Measurements from ENCODE around the gene GTF3C4.
"Not testable (repeated sequence)": the region's sequence is repeated elsewhere in the genome, so short reads cannot be mapped to it uniquely, and the experiment has no call there.

The GTF3C4 gene

DNA sequence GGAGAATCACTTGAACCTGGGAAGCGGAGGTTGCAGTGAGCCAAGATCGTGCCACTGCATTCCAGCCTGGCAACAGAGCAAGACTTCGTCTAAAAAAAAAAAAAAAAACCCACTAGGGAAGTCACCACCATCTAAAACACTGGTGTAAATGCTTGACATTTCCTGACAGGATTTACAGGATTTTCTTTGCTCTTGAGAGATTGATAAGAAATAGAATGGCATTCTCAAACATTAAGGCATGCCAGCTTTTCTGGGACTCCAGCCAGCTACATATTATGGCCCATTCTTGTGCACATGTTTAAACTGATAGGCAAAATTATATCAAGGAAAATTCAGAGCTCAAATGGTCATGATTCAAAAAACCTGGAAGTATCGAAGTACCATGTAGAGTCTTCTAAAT is 28.7 kb downstream of the GTF3C4 start:
- DNase-seq (ENCODE audit: low read depth in 1 of 2, low spot score in 1 of 2): no peak

DNA sequence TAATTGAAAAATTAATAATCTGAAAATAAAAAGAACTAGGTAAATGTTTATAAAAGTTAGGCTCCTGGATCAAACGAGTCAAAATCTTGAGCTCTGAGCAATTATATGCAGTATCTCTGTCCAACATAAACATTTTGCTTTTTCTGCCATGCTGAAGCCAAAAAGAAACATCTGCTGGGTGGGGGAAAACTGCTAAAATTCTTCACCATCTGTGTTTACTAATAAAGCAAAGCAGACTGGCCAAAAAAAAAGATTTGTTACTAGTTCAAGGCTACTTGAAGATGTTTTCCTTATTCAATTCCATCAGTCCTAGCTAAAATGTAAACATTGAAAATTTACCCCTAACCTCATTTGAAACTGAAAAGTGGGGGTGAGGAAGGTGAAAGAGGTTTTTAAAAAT is 29.7 kb downstream of the GTF3C4 start:
- no peak for DNase-seq (ENCODE audit: low read depth in 1 of 2, low spot score in 1 of 2)

DNA sequence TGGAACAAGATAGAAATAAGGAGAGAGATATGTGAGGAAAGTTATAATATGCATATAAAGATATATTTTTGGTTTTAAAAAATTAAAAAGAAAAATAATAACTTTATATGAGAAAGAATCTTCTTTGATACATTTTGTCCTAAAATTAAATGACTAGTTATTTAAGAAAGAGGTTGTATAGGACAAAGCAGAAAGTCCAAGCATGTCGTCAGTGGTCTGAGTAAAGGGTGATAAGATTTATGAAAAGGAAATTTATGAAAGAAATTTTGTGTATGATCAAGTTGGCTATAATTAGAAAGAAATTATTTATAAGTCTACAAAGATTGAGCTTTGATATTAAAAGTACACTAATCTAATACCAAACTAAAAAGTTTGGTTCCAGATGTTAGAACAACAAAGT is 32.0 kb downstream of the GTF3C4 start:
- no peak for DNase-seq (ENCODE audit: low read depth in 1 of 2, low spot score in 1 of 2)

DNA sequence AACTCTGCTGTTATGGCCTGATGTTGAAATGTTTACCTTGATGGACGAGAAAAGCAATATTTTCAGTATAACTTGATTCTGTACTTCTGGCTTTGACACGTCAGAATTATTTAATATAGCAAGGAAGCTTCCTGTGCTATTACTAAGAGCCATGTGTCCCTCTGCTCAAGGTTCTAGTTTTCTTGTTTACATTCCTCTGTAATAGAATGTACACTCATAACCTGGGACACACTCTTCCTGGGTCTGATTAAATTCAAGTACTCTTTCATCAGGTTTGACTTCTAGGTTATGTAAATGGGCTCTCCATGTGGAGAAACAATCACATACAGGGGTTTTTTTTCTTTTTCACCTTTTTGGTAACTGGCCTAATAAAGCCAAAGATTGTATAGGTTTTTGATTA is 33.1 kb downstream of the GTF3C4 start:
- no peak for DNase-seq (ENCODE audit: low read depth in 1 of 2, low spot score in 1 of 2)

DNA sequence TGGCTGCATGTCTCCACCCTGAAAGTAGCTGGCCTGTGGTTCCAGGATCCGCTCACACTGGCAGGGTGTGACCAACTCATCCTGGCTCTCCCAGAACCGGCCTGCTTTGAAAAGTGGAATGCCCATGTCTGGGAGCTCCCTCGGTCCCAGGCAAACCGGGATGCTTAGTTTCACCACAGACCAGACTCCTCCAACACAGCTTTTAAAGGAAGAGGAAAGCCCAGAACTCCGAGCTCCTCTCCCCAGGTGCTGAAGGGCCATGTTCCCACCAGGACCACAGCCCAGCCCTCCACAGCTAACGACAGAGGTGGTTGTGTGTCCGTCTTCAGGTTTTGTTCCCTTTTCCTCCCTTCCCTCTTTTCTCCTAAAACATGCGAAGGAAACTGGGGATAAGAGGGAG is 38.0 kb downstream of the GTF3C4 start:
- no peak for DNase-seq (ENCODE audit: low read depth in 1 of 2, low spot score in 1 of 2)

DNA sequence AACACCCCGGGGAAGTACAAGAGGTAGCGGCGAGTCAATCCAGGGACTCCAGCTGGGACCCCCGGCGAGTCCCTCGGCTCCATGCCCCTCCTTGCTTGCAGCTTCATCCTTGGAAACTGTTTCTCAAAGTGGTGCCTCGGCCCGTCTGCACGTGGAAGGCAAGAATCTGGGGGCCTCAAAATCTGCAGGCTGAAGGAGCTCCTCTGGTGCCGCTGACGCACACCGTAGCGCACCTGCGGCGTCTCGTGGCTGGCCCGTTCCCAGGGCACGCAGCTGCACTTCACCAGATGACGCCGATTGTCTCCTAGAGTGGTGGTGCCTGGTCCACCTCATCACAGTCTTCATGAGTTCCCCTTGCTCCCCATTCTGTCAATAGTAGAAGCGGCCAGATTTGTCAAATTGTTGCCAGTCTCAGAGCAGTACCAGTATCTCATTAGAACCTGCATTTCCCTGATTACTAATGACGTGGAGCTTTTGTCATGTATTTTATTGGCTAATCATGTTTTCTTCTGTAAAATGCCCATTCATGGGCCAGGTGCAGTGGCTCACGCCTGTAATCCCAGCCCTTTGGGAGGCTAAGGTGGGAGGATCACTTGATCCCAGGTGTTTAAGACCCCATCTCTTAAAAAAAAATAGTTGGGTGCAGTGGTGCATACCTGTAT is 38.6 kb downstream of the GTF3C4 start:
- no peak for DNase-seq (ENCODE audit: low read depth in 1 of 2, low spot score in 1 of 2)

DNA sequence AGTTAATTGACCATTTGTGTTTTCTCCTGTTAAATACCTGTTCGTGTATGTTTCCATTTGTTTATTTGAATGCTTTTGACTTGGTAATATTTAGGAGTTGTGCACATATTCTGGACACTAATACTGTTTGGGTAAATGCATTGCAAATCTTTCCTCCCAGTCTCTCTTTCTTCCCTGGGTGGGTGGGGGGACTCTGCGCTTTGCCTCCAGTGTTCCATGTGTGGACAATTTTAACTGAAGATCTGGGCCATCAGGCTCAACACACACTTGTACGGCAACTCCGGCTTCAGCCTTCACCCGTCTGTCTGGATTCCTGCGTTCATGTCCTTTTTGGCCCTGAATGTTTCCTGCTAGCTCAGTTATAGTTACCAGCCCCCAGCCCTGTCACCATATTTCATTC is 40.1 kb downstream of the GTF3C4 start:
- DNase-seq (ENCODE audit: low read depth in 1 of 2, low spot score in 1 of 2): no peak

DNA sequence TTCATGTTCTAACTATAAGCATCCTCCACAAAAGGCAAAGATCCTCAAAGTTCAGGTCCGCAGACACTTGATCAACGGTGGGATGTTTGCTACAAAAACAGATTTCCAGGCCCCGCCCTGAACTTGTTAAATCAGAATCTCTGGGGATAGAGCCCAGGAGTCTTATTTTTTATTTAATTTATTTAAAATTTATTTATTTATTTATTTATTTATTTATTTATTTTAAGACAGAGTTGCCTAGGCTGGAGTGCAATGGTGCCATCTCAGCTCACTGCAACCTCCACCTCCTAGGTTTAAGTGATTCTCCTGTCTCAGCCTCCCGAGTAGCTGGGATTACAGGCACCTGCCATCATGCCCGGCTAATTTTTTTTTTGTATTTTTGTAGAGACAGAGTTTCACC is 40.9 kb downstream of the GTF3C4 start:
- DNase-seq (ENCODE audit: low read depth in 1 of 2, low spot score in 1 of 2): not testable (repeated sequence)

DNA sequence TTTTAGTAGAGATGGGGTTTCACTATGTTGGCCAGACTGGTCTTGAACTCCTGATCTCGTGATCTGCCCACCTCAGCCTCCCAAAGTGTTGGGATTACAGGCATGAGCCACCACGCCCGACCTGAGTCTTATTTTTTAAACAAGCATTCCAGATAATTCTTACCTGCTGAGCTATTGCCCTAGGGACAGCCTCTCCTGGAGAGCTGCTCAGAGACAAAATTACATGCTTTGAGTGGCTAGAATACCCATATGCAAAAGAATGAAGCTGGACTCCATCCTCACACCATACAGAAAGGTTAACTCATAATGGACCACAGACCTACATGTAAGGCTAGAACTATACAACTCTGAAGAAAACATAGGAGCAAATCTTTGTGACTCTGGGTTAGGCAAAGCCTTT is 41.6 kb downstream of the GTF3C4 start:
- no peak for DNase-seq (ENCODE audit: low read depth in 1 of 2, low spot score in 1 of 2)

DNA sequence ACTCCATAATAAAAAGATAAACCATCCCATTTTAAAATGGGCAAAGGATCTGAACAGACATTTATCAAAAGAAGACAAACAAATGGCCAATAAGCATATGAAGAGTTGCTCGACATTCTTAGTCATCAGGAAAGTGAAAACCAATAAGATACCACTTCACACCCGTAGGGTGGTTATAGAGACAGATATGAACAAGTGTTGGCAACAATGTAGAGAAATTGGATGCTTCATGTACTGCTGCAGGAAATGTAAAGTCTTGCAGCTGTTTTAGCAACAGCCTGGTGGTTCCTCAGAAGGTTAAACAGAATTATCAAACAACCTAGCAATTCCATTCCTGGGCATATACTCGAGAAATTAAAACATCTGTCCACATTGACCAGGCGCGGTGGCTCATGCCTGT is 42.5 kb downstream of the GTF3C4 start:
- no peak for DNase-seq (ENCODE audit: low read depth in 1 of 2, low spot score in 1 of 2)

DNA sequence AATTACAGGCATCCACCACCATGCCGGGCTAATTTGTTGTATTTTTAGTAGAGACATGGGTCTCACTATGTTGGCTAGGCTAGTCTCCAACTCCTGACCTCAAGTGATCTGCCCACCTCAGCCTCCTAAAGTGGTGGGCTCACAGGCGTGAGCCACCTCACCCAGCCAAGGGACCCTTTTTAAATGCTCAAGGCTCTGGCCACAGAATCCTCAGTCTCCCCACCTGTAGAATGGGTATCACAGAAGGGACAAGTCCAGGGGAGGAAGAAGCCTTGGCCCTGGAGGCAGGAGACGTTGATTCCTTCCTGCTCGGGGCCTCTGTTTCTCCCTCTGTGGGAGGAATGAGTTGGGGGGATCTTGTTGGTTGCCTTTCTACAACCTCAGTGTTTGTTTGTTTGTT is 45.7 kb downstream of the GTF3C4 start:
- DNase-seq (ENCODE audit: low read depth in 1 of 2, low spot score in 1 of 2): no peak

DNA sequence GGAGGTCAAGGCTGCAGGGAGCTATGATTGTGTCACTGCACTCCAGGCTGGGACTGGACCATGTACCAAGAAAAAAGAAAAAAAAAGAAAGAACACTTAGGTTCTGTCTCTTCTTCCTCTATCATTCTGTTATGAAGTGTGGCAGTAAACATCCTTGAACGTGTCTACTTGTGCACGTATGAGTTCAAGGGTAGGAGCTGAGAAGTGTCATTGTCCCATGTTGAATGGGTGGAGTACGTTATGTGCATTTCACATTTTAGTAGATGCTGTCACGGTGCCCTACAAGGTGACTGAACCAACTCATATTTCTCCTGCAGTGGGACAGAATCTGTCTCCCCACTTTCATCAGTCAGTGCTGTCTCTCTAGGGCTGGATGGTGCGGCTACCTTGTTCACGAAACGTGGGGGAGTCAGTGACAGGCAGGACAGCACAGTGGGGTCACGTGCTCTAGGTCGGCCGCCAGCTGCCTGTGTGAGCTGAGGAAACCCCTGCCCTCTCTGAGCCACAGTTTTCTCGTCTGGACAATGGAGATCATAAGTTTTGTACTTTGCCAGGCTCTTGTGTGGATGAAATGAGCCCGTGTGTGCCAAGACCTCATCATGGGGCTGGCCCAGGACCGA is 47.2 kb downstream of the GTF3C4 start:
- DNase-seq (ENCODE audit: low read depth in 1 of 2, low spot score in 1 of 2): no peak

DNA sequence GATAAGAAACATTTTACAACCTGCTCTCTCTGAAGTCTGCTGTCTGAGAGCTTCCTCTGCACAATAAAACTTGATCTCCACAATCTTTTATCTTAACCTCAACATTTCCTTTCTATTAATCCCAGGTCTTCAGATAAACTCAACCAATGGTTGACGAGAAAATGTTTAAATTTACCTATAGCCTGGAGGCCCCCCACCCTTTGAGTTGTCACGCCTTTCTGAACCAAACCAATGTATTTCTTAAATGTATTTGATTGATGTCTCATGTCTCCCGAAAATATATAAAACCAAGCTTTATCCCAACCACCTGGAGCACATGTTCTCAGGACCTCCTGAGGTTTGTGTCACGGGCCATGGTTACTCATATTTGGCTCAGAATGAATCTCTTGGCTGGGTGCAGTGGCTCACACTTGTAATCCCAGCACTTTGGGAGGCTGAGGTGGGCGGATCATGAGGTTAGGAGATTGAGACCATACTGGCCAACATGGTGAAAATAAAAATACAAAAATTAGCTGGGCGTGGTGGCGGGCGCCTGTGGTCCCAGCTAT is 48.2 kb downstream of the GTF3C4 start:
- DNase-seq (ENCODE audit: low read depth in 1 of 2, low spot score in 1 of 2): not testable (repeated sequence)

DNA sequence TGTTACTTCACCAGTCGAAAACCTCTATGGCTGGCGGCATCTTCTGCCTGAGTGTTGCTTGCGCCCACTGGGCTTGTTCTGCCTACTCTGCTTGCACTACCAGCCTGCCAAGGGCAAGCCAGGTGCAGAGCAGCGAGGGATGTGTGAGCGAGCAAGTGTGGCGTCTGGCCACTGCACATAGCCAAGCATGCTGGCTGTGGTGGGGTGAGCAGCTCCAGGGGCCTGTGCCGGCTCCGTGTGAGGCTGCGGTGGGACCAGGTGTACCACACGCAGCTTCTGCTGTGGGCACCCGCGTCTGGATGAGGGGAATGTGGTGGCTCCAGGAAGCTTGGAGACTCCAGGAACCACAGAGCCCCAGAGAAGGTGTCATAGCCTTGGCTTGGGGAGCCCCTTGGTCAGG is 51.4 kb downstream of the GTF3C4 start:
- no peak for DNase-seq (ENCODE audit: low read depth in 1 of 2, low spot score in 1 of 2)

DNA sequence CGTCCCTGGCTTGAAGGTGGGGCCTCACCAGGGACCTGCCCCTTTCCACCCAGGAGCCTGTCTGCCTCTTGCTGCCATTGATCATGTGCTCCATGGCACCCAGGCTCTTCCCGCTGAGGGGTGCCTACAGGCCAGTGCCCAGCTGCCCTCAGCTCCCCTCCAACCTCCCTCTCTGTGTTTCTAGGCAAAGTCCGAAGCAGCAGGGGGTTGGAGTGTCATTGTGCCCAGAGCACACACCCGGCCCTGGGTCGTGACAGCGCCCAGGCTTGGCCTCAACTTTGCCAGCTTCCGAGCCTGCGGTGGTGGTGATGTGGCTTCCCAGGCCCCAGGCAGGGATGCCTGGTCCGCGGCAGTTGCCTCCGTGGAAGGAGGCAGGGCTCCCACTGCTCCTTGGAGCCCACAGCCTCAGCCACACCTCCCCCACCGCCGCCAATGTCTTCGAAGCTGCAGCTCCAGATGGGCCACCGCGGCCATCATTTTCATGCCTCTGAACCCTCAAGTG is 52.4 kb downstream of the GTF3C4 start:
- DNase-seq (ENCODE audit: low read depth in 1 of 2, low spot score in 1 of 2): no peak

DNA sequence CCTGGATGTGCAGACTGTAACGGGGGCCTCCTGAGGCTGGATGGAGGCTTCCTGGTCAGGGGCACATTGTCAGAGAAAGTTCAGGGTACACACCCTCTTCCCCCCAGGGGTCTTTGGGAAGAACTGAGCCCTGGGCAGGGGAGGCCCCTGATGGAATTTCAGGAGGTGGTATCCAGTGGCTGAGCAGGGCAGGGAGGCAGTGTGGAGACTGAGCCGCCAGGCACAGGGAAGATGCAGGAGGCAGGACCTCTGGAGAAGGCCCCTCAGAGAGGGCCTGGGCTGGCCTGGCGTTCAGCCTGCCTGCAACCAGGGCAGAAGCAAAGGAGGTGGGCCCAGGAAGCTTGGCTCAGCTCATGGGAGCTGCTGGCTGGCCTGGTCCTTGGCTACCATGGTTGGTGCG is 53.5 kb downstream of the GTF3C4 start:
- no peak for DNase-seq (ENCODE audit: low read depth in 1 of 2, low spot score in 1 of 2)

DNA sequence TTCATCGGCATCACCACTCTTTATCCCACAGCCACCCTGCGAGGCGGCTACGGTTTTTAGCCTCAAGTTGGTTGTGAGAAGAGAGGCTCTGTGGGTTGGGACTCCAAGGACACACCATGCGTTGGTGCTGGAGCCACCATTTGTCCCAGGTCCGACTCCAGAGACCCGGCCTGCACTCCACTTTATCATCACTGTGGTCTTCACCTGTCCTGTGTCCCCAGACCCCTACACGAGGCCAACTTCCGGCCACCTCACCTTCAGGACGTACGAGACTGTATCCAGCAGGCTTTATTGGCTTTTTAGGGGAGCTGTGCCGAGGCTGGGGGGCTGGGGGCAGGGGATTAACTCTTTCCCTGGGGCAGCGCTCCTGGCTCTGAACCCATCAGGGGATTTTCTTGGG is 55.0 kb downstream of the GTF3C4 start:
- DNase-seq (ENCODE audit: low read depth in 1 of 2, low spot score in 1 of 2): no peak

DNA sequence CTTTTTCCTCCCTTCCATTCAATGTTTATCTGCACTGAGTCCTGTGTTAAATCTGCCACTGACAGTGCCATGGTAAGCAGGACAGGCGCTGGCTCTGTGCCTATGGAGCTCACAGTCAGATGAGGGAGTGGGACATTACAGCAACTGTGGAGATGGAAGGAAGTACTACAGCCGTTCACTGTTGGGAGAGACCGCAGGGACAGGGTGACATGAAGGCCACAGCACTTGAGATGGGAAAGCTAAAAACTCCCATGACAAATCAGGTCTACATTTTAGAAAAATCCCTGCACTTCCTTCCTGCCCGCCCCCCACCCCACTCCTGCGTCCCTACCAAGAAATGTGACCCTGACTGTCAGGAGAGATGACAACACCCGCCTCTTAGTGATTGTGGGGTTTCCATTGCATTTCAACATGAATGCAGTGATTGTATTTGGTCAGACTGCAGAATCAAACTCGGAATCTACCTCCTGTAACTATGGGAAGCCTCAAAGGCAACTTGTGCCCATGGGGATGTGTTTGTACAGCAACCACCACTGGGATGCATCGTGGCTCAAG is 56.4 kb downstream of the GTF3C4 start:
- no peak for DNase-seq (ENCODE audit: low read depth in 1 of 2, low spot score in 1 of 2)

DNA sequence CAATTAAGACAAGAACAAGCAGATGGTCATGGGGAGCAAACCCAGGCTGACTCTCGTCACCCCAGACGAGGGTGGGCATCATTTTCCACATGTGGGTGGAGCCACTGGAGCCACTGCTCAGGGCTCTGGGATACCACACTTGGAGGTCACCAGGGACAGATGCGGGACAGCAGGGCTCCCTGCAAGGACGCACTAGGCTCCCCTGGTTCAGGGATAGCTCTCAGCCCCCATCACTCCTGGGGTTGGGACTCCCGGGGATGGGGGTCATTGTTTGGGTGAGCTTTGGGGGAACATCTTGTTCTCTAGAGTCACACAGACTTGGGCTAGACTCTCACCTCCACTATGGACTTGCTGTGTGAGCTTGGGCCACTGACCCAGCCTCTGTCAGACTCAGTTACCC is 57.8 kb downstream of the GTF3C4 start:
- DNase-seq (ENCODE audit: low read depth in 1 of 2, low spot score in 1 of 2): no peak

DNA sequence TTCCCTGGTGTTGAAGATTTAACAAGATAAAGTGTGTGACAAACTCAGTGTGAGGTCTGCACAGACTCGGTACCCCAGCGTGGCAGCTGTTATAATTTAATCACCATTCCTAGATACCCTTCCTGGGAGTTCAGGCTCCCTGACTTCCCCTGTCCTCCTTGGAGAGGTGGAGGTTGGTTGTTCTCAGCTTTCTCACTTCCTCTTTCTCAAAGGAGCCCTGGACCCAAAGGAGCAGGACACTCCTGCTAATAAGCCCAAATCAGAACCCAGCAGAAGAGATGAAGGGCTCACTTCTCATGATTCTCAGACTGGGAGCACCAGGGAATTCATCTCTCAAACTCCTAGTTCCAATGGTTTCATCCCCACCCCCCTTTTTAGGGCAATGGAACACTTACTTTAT is 58.2 kb downstream of the GTF3C4 start:
- no peak for DNase-seq (ENCODE audit: low read depth in 1 of 2, low spot score in 1 of 2)

DNA sequence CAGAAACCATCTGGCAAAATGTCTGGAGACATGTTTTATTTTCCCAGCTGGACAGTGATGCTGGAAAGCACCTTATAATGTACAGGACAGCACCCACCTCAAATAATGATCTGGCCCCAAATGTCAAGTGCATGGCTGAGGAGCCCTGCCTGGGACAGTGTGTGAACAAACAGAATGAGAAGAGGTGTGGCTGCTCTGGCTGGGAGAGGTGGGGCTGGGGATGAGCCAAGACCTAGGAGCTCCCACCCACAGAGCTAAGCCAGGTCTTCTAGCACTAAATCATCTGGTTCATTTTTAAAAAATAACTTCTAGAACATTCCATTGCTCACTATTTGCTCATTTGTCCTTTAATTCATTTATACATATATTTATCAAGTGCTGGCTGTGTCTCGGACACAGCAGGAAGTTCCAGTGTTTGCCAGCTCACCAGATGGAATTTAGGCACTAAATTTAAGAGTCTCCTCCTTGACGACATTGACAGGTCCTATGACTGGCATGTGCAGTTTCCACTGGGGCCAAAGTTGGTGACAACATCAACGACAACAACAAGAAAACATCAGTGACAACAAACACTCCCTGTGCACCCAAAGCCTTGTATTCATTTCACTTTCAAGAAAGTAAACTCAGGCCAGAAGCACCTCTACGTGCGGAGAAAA is 59.1 kb downstream of the GTF3C4 start:
- no peak for DNase-seq (ENCODE audit: low read depth in 1 of 2, low spot score in 1 of 2)

All from stimulated activated CD4-positive, alpha-beta T cell treated with anti-CD3 and anti-CD28 coated beads, Interleukin-15, amount 100 ng/mL, for 1 hour (primary cell).